Measurements from ENCODE around the gene NAALADL2.
"Not testable (repeated sequence)": the region's sequence is repeated elsewhere in the genome, so short reads cannot be mapped to it uniquely, and the experiment has no call there.

The NAALADL2 gene

DNA sequence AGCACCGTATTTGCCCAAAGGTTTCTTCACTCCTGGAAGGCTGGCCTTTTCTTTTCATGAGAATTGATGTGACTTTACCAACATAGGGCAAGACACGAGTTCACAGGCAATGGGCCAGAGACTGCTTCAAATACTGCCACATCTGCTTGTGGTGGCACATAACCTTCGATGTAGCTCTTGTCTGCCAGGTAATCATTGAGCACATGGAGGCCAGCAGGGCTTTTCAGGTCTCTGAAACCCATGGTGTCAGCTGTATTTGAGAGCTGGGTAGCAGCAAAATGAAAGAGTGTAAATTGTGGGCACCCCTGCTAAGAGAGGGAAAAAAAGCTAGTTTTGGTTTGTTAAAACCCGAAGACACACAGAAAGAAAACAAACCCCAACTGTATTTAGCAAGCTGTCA, 200.7 kb downstream of the NAALADL2 start:
- Mint-ChIP-seq H3K27ac (no peak overlapping the region), H3K27me3 (no peaks in the 10 kb centered on the region), H3K4me1 (ENCODE audit: low read depth) (no peaks in the 10 kb centered on the region), H3K36me3 (no peaks in the 10 kb centered on the region), H3K4me3 (no peak overlapping the region), H3K9me3 (ENCODE audit: low read depth) (peaks cover 11% of the 10 kb centered on the region)

DNA sequence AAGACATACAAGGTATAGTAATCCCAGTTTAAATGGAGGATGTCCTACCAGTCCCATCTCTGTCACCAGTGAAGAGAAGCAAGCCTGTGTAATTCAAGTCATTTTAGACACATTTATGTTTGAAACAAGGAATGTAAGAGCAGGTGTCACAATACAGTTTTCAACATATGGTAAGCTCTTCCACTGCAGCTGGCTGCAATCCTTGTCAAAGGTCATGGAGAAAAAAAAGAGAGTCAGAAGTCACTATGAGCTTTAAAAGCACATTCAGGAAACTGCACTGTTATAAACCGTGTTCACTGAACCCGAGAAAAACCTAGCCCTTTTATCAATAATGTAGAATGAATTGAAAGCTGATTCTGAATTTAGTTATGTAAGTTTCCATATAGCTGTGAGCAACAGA, 206.4 kb downstream of the NAALADL2 start:
- Mint-ChIP-seq H3K27ac (no peak overlapping the region), H3K27me3 (no peaks in the 10 kb centered on the region), H3K36me3 (no peaks in the 10 kb centered on the region), H3K4me3 (no peak overlapping the region), H3K9me3 (ENCODE audit: low read depth) (peaks cover 9% of the 10 kb centered on the region), H3K4me1 (ENCODE audit: low read depth) (no peaks in the 10 kb centered on the region)

DNA sequence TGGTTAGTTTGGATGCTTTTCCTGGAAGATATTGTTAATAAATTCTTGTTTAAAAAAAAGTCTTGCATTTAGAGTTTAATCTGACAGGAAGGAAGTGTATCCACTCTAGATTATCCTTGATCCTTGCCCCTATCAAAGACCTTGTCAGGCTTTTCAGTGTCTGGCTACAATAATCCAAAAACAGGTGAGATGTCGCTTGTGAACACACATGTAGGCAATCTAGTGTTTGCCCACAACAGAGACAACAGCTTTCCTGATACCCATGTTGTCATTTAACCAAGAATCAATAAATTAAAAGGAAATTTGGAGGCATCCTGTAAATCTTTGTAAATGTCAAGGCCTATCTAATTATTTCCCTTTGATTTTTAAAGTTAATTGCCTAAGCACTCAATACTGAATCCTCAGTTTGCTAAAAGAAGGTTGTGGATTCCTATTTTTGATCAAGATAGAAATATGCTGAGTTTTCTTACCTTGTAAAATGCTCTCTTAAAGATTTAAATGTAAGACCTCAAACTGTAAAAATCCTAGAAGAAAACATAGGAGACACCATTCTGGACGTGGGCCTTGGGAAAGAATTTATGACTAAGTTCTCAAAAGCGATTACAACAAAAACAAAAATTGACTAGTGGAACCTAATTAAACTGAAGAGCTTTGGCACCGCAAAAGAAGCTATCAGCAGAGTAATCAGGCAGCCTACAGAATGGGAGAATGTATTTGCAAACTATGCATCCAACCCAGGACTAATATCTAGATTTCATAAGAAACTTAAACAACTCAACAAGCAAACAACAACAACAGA, 207.7 kb downstream of the NAALADL2 start:
- Mint-ChIP-seq H3K4me3 (no peak overlapping the region), H3K27me3 (no peaks in the 10 kb centered on the region), H3K9me3 (ENCODE audit: low read depth) (peaks cover 9% of the 10 kb centered on the region), H3K36me3 (no peaks in the 10 kb centered on the region), H3K4me1 (ENCODE audit: low read depth) (no peaks in the 10 kb centered on the region), H3K27ac (no peak overlapping the region)

DNA sequence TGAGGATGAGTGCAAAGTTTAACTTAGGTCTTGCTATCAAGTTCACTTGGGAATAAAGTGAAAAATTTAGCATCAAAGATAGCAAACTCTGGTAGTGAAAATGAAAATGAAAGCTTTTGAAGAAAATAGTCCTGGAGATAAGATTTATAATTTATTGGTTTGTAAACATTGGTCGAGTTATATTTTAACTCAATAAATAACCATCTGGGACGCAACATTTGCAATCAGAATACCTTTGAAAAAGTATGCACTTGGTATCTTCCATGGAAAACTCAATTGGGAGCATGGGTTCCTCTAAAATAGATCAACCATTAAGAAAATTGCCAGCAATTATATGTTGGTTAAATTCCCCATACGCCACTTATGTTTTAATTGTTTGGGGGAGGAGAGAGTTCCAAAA, 209.5 kb downstream of the NAALADL2 start:
- H3K36me3 Mint-ChIP-seq, result no peaks in the 10 kb centered on the region
- no peak overlapping the region for H3K27ac Mint-ChIP-seq
- H3K9me3 Mint-ChIP-seq (ENCODE audit: low read depth), result peaks cover 9% of the 10 kb centered on the region
- H3K4me1 Mint-ChIP-seq (ENCODE audit: low read depth), result no peaks in the 10 kb centered on the region
- H3K4me3 Mint-ChIP-seq, result no peak overlapping the region
- H3K27me3 Mint-ChIP-seq, result no peaks in the 10 kb centered on the region

DNA sequence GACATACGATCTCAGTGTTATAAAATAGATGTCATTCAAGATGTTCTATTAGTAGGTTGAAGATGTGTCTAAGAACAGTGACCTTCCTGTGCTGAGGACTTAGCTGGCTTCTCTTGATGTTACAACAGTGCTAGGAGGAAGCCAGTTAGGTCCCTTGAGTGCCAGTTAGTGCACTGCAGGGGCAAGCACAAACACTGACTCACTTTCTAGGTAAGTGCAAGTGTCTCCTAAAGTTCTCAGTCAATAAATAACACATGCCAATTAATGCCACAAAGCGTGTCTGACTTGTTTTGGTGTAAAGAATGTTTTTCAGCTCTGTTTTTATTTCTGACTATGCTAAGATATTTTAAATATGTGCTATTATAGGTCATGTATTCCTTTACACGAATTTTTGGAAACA, 211.8 kb downstream of the NAALADL2 start:
- H3K9me3 Mint-ChIP-seq (ENCODE audit: low read depth), result peaks cover 9% of the 10 kb centered on the region

DNA sequence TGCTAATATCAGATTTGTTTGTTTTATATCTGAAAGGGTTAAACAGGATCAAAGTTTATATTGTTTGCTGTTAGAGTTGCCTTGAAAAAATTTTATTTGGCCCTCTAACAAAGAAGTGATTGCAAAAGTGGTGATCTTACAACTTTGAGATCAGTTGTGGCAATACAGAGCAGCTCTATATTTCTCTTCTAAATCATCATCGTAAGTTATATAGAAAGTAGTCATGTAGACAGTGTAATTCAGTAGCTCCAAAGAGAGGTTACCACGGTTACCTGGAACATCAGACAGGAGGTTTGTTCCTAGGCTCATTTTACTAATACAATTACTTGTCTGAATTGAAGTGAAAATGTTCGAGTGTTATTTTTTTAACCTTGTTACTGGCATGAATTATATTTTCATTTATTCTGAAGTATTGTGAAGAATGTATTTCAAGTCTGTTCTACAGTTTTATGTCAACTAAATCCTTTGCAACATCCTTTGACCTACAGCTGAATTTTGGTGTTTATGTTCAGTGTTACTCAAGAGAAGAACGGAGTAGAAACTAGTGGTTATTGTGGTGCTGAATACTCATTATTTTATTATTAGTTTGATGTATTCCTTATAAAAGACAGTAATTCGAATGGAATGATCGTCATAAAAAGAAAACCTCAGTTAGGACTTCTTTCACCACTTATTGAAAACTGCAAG, 214.2 kb downstream of the NAALADL2 start:
- H3K27ac Mint-ChIP-seq, result no peak overlapping the region
- H3K27me3 Mint-ChIP-seq, result no peaks in the 10 kb centered on the region
- no peak overlapping the region for H3K4me3 Mint-ChIP-seq
- no peaks in the 10 kb centered on the region for H3K36me3 Mint-ChIP-seq
- no peaks in the 10 kb centered on the region for H3K4me1 Mint-ChIP-seq (ENCODE audit: low read depth)
- H3K9me3 Mint-ChIP-seq (ENCODE audit: low read depth), result peaks cover 5% of the 10 kb centered on the region

More for the DNA sequence above, 211.8 kb downstream of the NAALADL2 start:
- H3K4me3 Mint-ChIP-seq, result no peak overlapping the region
- H3K4me1 Mint-ChIP-seq (ENCODE audit: low read depth), result no peaks in the 10 kb centered on the region
- no peaks in the 10 kb centered on the region for H3K27me3 Mint-ChIP-seq
- H3K27ac Mint-ChIP-seq, result no peak overlapping the region
- no peaks in the 10 kb centered on the region for H3K36me3 Mint-ChIP-seq

DNA sequence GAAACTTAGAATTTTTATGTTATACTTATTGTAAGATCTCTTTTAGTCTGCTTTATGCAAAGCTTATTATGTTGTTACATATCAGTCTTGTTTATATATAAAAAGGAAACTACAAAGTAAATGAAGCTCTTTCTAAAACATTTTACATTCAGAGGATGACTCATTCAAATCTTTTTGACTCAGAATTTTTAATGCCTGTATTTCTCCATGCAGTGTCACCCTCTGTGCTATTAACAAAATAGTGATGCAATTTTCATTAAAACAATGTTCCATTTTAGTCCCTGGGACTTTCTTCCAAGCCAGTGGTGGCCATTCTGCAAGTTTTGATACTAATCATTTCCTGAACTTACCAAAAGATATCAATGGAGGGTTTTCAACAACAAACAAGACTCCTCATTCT, 216.1 kb downstream of the NAALADL2 start:
- Mint-ChIP-seq H3K36me3 (no peaks in the 10 kb centered on the region), H3K9me3 (ENCODE audit: low read depth) (no peaks in the 10 kb centered on the region), H3K27me3 (no peaks in the 10 kb centered on the region), H3K4me1 (ENCODE audit: low read depth) (no peaks in the 10 kb centered on the region), H3K27ac (no peak overlapping the region), H3K4me3 (no peak overlapping the region)

DNA sequence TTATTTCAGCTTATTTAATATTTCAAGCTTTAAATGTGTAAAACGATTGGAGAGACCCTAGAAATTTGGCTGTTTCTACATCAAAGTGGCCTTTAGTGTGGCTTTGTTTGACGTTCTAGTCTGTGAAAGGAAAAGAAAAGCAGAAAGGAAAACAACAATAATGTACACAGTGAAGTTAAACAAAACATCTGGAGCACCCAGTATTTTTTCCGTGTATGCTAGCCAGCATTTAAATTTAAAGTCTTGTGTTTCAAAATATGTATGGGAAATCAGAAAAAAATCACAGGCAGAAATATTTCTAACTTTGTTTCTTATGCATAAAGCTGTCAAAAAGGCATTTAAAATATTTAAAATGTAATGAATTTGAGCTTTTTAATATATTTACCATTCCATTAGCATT, 218.1 kb downstream of the NAALADL2 start:
- Mint-ChIP-seq H3K36me3 (no peaks in the 10 kb centered on the region), H3K27ac (no peak overlapping the region), H3K9me3 (ENCODE audit: low read depth) (no peaks in the 10 kb centered on the region), H3K4me3 (no peak overlapping the region), H3K4me1 (ENCODE audit: low read depth) (no peaks in the 10 kb centered on the region), H3K27me3 (no peaks in the 10 kb centered on the region)

DNA sequence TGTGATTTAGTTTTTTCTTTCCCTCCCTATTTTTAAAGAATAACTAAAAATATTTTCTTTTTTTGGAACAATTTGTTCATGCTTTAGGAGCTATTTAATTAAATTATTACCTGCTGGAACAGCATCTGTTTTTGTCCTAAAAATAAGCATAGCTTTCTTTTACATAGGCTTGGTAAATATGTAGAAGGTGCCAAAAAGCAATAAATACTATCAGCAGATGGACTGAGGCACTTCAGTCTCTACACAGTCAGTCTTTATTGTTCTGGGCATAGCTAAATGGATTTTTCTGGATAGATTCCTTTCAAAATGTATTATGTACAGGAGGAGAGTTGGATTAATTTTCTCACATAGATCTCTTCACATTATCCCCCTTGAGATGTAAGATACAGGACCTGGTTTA, 223.5 kb downstream of the NAALADL2 start:
- Mint-ChIP-seq H3K4me1 (ENCODE audit: low read depth) (no peaks in the 10 kb centered on the region), H3K36me3 (no peaks in the 10 kb centered on the region), H3K27ac (no peak overlapping the region), H3K27me3 (no peaks in the 10 kb centered on the region), H3K4me3 (no peak overlapping the region), H3K9me3 (ENCODE audit: low read depth) (no peaks in the 10 kb centered on the region)

DNA sequence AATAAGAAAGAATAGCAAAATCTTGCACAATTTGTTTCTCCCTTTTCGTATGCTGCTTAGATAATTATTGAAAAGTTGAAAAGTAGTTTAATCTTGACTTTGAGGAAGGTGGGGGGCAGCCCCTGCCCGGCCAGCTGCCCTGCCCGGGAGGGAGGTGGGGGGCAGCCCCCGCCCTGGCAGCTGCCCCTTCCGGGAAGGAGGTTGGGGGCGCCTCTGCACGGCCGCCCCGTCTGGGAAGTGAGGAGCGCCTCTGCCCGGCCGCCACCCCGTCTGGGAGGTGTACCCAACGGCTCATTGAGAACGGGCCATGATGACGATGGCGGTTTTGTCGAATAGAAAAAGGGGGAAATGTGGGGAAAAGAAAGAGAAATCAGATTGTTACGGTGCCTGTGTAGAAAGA, 228.0 kb downstream of the NAALADL2 start:
- not testable (repeated sequence) for H3K9me3 Mint-ChIP-seq (ENCODE audit: low read depth); H3K4me1 Mint-ChIP-seq (ENCODE audit: low read depth); H3K36me3 Mint-ChIP-seq; H3K27me3 Mint-ChIP-seq; H3K27ac Mint-ChIP-seq; H3K4me3 Mint-ChIP-seq

DNA sequence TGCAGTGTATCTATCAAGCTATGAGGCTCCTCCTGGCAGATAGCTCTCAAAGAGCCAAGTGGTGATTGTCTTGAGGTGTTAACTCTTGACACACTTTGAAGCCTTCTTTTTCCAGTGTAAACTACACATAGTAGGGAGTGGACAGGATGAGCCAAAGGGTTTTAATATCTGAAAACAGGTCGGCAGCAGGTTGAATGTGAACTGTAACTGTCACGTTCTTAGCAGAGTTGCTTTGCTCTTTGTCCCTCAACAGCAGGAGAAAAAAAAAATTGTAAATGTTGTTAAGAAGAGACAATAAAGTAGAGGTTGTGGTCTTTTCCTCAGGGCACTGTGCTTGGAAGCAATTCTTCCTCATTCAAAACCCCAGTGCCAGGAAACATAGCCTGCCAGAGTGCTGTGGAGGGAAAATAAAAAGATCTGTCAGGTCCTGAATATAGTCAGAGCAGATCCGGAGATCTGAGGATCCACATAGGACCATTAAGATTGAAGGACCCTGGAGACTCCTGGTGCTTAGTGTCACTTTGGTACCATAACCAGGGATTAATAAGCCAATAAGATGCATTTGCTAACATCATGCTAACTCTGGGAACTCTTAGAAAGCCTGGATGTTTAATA, 229.7 kb downstream of the NAALADL2 start:
- Mint-ChIP-seq H3K9me3 (ENCODE audit: low read depth) (no peaks in the 10 kb centered on the region), H3K36me3 (no peaks in the 10 kb centered on the region), H3K4me3 (no peak overlapping the region), H3K4me1 (ENCODE audit: low read depth) (no peaks in the 10 kb centered on the region), H3K27ac (no peak overlapping the region), H3K27me3 (no peaks in the 10 kb centered on the region)

DNA sequence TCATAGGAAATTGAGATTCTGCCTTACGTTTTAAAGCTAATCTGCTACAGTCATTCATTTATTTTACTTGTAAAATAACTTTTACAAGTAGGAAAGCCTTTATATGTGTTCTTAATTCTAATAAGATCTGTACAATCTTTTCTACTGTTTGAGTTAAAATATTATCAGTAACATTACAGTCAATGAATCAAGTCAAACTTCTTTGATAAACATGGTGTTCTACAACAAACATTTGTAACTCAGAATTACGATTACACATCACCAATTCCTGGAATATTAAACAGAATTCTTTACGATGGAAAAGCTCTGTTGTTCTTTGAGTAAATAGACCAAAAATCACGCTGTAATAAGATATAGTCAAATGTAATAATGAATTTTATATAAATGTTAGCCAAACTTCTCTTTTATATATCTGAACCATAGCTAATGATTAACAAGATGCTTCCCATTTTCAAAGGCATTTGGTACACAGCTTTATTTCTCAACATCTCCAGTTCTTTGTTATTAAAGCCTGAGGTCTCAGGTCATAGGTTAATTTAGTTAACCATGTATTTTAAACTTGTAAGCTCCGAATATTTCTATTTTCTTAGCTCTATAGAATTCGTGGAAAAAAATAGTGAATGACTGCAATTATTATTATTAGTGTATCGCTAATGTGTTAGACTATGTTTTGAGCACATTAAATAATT, 232.4 kb downstream of the NAALADL2 start:
- H3K4me1 Mint-ChIP-seq (ENCODE audit: low read depth), result no peaks in the 10 kb centered on the region
- no peak overlapping the region for H3K27ac Mint-ChIP-seq
- no peak overlapping the region for H3K4me3 Mint-ChIP-seq
- H3K27me3 Mint-ChIP-seq, result no peaks in the 10 kb centered on the region
- no peaks in the 10 kb centered on the region for H3K36me3 Mint-ChIP-seq
- H3K9me3 Mint-ChIP-seq (ENCODE audit: low read depth), result no peaks in the 10 kb centered on the region

DNA sequence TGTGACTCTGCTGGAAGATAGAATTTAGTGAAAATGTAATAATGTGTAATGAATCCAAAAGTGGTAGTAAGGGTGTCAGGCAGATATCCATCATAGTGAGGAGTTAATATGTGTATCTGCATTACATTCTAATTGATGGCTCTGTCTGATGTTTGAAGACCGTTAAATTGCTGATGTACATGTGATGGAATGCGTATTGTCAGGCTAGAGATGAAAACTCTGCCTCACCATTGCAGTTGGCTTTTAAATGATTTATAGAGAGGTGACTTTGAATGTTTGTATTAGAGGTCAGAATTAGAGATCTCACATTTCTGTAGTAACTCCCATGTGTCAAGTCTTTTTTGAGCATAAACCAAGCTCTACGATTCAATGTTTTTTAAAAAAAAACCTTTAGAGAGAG, 234.6 kb downstream of the NAALADL2 start:
- no peaks in the 10 kb centered on the region for H3K27me3 Mint-ChIP-seq
- H3K36me3 Mint-ChIP-seq, result no peaks in the 10 kb centered on the region
- H3K9me3 Mint-ChIP-seq (ENCODE audit: low read depth), result no peaks in the 10 kb centered on the region
- H3K4me1 Mint-ChIP-seq (ENCODE audit: low read depth), result no peaks in the 10 kb centered on the region
- no peak overlapping the region for H3K27ac Mint-ChIP-seq
- H3K4me3 Mint-ChIP-seq, result no peak overlapping the region

DNA sequence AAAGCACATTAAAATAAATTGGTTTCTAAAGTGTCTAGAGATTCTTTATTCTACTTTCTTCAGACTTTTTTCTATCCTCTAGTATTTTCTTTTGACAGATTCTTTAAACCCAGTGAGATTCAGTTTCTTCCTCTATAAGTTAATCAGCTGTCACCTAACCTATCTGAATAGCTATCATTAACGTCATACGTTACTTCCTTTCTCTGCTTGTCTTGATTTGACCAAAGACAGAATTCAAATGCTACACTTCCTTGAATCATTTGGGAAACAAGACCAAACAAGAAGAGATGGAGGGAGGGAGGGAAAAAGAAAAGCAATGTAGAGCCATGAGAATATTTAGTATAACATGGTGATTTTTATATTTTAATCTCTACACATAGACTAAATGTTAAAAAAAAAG, 235.2 kb downstream of the NAALADL2 start:
- Mint-ChIP-seq H3K27ac (no peak overlapping the region), H3K4me1 (ENCODE audit: low read depth) (no peaks in the 10 kb centered on the region)

DNA sequence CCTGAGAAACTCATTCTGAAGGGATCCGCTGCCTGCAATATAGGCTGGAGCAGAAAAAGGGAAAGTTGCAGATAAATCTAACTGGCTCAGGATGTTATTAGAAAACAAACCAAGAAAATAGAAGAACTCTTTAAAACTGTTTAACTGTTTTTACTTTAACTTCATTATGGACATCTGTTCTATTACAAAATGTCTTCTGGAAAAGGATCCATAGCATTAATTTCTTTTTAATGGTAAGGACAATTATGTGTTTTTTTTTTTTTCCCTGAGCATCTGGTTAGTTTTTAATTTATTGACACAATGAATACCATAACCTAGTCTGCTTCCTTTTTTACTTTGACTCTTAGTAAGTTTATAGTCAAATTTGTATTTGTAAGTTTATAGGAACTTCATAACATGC, 239.5 kb downstream of the NAALADL2 start:
- Mint-ChIP-seq H3K27ac (no peak overlapping the region), H3K36me3 (no peaks in the 10 kb centered on the region), H3K4me1 (ENCODE audit: low read depth) (no peaks in the 10 kb centered on the region), H3K27me3 (no peaks in the 10 kb centered on the region), H3K4me3 (no peak overlapping the region), H3K9me3 (ENCODE audit: low read depth) (no peaks in the 10 kb centered on the region)

More for the DNA sequence above, 235.2 kb downstream of the NAALADL2 start:
- no peaks in the 10 kb centered on the region for H3K36me3 Mint-ChIP-seq
- H3K27me3 Mint-ChIP-seq, result no peaks in the 10 kb centered on the region
- no peak overlapping the region for H3K4me3 Mint-ChIP-seq
- H3K9me3 Mint-ChIP-seq (ENCODE audit: low read depth), result no peaks in the 10 kb centered on the region
